Measurements from ENCODE around the gene MAPK10. TPM values are rescaled to one million over a fixed set of nuclear protein-coding genes. Genes with fewer than 3 reads are reported as not detected.

MAPK10 gene
- total RNA-seq, 2 donors from 2014 or later, result not detected

GRCh38 chr4:86250619-86251018 is 109.2 kb downstream of the MAPK10 start:
- H3K27ac Mint-ChIP-seq, result no peak overlapping the region
- no peaks in the 10 kb centered on the region for H3K36me3 Mint-ChIP-seq
- ATAC-seq (no peak), DNase-seq (ENCODE audit: low spot score in 2 of 2) (no peak)
- H3K9me3 Mint-ChIP-seq, result no peaks in the 10 kb centered on the region

DNA sequence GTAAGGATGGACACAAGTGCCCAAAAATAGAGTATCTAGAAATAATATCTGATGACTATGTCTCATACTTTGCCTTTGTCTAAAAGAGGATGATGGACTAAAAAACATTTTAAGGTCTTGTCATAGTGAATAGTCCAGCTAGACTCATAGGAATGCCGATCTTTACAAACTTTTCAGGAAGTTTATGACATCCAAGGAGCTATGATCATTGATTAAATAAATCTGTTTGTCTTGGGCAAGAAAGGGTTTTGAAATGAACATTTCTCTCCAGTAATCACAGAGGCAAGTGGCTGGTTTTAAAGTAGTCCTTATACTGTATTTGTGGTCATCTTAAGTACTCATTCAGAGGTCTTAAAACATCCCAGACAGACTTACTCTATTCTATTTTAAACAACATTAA is 109.8 kb downstream of the MAPK10 start:
- H3K36me3 Mint-ChIP-seq, result no peaks in the 10 kb centered on the region
- no peak for DNase-seq (ENCODE audit: low spot score in 2 of 2)
- H3K27ac Mint-ChIP-seq, result no peak overlapping the region
- H3K9me3 Mint-ChIP-seq, result no peaks in the 10 kb centered on the region
- ATAC-seq, result no peak

DNA sequence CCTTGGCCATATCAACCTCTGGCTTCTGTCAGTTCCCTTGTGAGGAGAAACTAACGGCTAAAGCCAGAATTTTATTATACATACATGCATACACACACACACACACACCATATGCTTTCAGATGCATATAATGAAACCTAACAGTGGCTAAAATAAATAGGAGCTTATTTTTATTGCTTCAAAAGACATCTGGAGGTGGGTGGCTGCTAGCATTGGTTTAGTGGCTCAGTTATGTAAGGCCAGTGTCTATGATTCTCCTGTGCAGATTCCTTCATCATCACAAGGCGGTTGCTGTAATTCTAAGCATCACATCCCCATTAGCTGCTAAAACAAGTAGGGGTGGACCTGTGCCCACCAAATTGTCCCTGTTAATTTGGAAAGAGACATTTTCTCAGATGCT is 110.8 kb downstream of the MAPK10 start:
- H3K27ac Mint-ChIP-seq, result no peak overlapping the region
- H3K36me3 Mint-ChIP-seq, result no peaks in the 10 kb centered on the region
- DNase-seq (ENCODE audit: low spot score in 2 of 2) (no peak), ATAC-seq (no peak)
- H3K9me3 Mint-ChIP-seq, result no peaks in the 10 kb centered on the region

DNA sequence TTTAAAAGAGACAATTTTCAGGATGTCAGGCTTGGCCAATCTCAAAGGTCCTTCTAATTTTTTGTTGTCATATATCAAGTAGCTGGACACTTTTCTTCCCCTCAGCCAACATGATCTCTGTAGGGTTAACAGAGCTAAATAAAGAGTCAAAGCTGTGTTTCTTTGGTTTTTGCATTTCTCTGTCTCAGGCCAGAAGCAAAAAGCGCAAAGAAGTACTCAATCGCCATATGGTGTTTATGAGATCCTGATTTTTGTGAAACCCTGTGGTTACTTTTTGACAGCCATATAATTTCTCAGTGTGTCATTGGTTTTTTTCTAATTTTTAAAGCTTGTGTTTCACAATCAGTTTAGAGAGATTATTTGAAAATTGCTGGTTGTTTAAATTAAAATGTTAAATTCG is 111.9 kb downstream of the MAPK10 start:
- H3K36me3 Mint-ChIP-seq, result peaks cover 0 to 3% of the 10 kb centered on the region in 2 donors
- H3K27ac Mint-ChIP-seq, result no peak overlapping the region
- ATAC-seq, result no peak
- peaks cover 5 to 6% of the 10 kb centered on the region in 2 donors for H3K9me3 Mint-ChIP-seq
- DNase-seq (ENCODE audit: low spot score in 2 of 2), result no peak

GRCh38 chr4:86247320-86247719 is 112.5 kb downstream of the MAPK10 start:
- Mint-ChIP-seq H3K27ac (no peak overlapping the region), H3K9me3 (peaks cover 5 to 7% of the 10 kb centered on the region in 2 donors), H3K36me3 (peaks cover 0 to 4% of the 10 kb centered on the region in 2 donors)
- ATAC-seq, result no peak
- no peak for DNase-seq (ENCODE audit: low spot score in 2 of 2)

- H3K36me3 Mint-ChIP-seq, result peaks cover 0 to 4% of the 10 kb centered on the region in 2 donors
These were observed 116.1 kb downstream of the MAPK10 start for GRCh38 chr4:86243750-86244149.

DNA sequence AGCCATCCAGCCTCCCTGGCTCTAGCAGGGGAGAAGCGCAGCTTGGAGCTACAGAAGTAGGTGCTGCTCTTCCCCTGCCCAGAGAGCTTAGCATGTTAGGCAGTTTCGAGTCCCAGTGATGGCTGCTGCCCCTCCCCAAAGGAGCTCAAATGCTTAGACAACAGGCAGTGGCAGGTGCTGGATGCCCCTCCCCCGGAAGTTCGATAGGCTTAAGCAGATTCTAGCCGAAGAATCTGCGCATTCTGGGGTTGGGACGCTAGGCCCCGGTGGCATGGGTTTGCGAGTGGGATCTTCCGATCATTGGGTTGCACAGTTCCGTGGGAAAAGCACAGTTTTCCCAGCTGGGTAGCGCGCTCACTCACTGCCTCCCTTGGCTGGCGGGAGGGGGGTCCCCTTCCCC is 117.2 kb downstream of the MAPK10 start:
- peaks cover 26 to 44% of the 10 kb centered on the region in 2 donors for H3K9me3 Mint-ChIP-seq
- peaks cover 0 to 4% of the 10 kb centered on the region in 2 donors for H3K36me3 Mint-ChIP-seq
- no peak for DNase-seq (ENCODE audit: low spot score in 2 of 2)
- ATAC-seq, result no peak
- no peak overlapping the region for H3K27ac Mint-ChIP-seq

More at GRCh38 chr4:86243750-86244149, 116.1 kb downstream of the MAPK10 start:
- Mint-ChIP-seq H3K9me3 (peaks cover 22 to 35% of the 10 kb centered on the region in 2 donors), H3K27ac (no peak overlapping the region)
- no peak for DNase-seq (ENCODE audit: low spot score in 2 of 2)
- ATAC-seq, result no peak

GRCh38 chr4:86235549-86235948 is 124.3 kb downstream of the MAPK10 start:
- no peak overlapping the region for H3K27ac Mint-ChIP-seq
- H3K9me3 Mint-ChIP-seq, result peaks cover 17 to 36% of the 10 kb centered on the region in 2 donors
- ATAC-seq (no peak), DNase-seq (ENCODE audit: low spot score in 2 of 2) (no peak)
- no peaks in the 10 kb centered on the region for H3K36me3 Mint-ChIP-seq

- Mint-ChIP-seq H3K27ac (no peak overlapping the region), H3K36me3 (no peaks in the 10 kb centered on the region), H3K9me3 (peaks cover 12 to 18% of the 10 kb centered on the region in 2 donors)
- ATAC-seq (no peak), DNase-seq (ENCODE audit: low spot score in 2 of 2) (no peak)
These were observed 126.2 kb downstream of the MAPK10 start for GRCh38 chr4:86233681-86234080.

- Mint-ChIP-seq H3K9me3 (peaks cover 8 to 13% of the 10 kb centered on the region in 2 donors), H3K36me3 (no peaks in the 10 kb centered on the region), H3K27ac (no peak overlapping the region)
- DNase-seq (ENCODE audit: low spot score in 2 of 2), result no peak
- ATAC-seq, result no peak
These were observed 126.8 kb downstream of the MAPK10 start for GRCh38 chr4:86233090-86233489.

DNA sequence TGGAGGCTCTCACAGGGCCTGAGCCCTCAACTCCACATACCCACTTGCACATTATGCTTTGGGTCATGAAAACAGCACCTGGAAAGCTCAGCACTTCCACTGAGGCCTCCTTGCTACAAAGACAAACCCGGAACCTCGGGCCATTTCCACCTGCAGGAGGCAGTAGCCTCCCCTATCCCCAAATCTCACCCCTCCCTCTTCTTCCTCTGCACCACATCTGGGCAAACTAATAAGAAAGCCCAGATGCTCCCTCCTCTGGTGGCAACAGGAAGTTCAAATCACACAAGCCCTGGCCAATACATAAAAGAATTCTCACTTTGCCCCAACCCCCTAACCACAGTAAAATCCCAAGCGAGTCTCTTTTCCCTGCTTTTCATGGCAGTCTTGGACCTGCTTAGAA is 136.4 kb downstream of the MAPK10 start:
- no peak for ATAC-seq
- Mint-ChIP-seq H3K9me3 (peaks cover 7% of the 10 kb centered on the region in 2 donors), H3K36me3 (no peaks in the 10 kb centered on the region), H3K27ac (no peak overlapping the region)
- no peak for DNase-seq (ENCODE audit: low spot score in 2 of 2)

- Mint-ChIP-seq H3K9me3 (peaks cover 4 to 7% of the 10 kb centered on the region in 2 donors), H3K27ac (no peak overlapping the region), H3K36me3 (no peaks in the 10 kb centered on the region)
- DNase-seq (ENCODE audit: low spot score in 2 of 2) (no peak), ATAC-seq (no peak)
These were observed 138.9 kb downstream of the MAPK10 start for GRCh38 chr4:86221002-86221401.

DNA sequence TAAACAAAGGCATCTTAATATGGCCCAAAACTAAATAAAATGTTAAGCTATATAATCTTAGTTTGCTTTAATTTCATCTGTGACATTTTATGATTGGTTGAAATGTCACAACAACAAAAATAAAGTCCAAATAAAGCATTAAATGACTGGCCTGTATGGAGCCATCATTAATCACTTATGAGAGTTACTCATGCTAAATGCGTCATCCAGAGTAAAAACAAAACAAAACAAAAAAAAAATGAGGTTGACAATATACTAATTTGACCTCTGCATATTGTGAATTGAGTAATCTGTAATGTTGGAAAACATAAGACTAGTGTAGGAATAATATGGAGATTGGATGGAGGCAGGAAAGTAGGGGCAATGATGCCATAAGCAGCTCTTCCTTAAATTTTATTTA is 139.7 kb downstream of the MAPK10 start:
- DNase-seq (ENCODE audit: low spot score in 2 of 2), result no peak
- Mint-ChIP-seq H3K36me3 (peaks cover 0 to 2% of the 10 kb centered on the region in 2 donors), H3K9me3 (peaks cover 4 to 10% of the 10 kb centered on the region in 2 donors), H3K27ac (no peak overlapping the region)
- no peak for ATAC-seq

DNA sequence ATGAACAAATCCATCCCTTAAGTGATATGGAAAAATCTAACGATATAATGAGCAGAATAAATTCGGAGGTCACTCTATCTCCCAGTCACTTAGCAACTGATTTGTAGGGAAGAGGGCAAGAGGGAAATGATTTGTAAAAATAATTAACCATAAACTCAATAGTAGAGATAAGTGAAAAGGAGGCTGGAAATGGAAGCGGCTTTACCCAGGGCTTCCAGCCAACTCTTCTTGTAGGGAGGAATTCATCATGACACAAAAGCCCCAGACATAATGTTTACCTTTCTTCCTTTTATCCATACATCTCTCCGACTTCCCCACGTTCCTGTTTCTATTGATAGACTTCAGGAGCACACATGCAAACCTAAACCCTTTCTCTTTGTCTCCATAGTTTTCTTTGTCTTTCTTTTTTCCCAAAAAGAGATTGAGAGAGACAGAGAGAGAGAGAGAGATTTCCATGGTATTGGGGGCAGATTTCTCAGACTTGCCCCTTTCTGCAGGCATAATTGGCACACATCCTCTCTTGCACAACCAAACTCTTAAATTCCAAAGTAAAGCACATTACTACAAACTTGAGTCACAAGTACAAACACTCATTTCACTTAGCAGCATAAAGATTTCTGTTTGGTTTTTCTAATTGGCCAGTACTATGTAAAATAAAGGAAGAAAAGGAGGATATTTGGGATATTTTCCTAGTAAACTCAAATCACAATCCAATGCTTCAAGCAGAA is 140.9 kb downstream of the MAPK10 start:
- Mint-ChIP-seq H3K36me3 (peaks cover 1 to 9% of the 10 kb centered on the region in 2 donors), H3K9me3 (peaks cover 8 to 13% of the 10 kb centered on the region in 2 donors), H3K27ac (no peak overlapping the region)
- DNase-seq (ENCODE audit: low spot score in 2 of 2), result no peak
- no peak for ATAC-seq

DNA sequence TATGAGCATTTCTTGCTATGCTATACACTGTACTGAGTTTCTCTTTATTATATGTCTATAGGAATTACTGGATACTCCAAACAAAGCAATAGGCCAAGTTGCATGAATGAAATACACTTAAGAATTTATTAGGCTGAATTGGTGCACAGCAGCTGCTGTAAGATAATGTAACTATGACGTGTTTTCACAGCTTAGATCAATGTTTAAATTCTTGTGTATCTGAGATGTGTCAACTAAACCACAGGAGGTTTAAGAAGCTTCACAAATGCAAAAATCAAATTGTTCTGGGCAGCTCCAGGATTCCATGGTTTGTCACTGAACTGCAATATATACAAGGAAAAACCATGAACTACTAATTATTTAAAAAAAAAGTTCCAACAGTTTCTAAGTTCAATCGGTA is 156.7 kb downstream of the MAPK10 start:
- no peaks in the 10 kb centered on the region for H3K36me3 Mint-ChIP-seq
- no peaks in the 10 kb centered on the region for H3K9me3 Mint-ChIP-seq
- no peak for DNase-seq (ENCODE audit: low spot score in 2 of 2)
- no peak overlapping the region for H3K27ac Mint-ChIP-seq
- no peak for ATAC-seq

DNA sequence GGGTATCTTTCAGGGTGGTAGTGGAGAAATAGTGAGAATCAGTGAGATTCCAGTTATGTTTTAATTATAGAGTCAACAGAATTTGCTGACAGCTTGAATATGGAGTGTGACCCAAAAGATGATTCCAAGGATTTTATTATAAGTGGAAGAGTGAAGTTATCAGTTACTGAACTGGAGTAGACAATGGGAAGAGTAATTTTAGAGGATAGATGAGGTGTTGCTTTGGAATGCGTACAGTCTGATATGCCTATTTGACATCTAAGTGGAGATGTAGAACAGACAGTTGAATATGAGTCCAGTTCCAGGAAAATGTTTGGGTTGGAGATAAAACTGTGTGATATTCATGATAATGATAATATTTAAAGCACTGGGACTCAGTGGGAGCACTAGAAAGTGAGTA is 174.2 kb downstream of the MAPK10 start:
- Mint-ChIP-seq H3K27ac (no peak overlapping the region), H3K9me3 (peaks cover 22 to 25% of the 10 kb centered on the region in 2 donors), H3K36me3 (peaks cover 0 to 6% of the 10 kb centered on the region in 2 donors)
- ATAC-seq, result no peak
- DNase-seq (ENCODE audit: low spot score in 2 of 2), result no peak

DNA sequence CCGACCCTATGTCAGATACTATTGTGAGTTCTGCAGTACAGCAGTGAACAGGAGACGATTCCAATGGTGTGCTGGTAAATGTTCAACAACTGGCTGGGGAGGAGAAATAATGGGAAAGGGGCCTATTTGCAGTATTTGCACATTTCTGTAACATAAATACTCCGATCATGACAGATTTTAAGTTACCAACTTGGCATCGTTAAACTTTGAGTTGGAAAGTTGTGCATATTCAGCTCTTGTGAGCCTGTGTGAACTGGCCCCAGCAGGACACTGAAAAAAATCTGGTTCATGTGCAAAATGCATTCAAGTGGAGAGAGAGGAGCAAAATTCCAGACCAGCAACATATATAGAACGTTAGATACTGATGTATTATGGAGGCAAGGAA is 175.0 kb downstream of the MAPK10 start:
- Mint-ChIP-seq H3K9me3 (peaks cover 25 to 27% of the 10 kb centered on the region in 2 donors), H3K27ac (no peak overlapping the region), H3K36me3 (peaks cover 0 to 5% of the 10 kb centered on the region in 2 donors)
- DNase-seq (ENCODE audit: low spot score in 2 of 2) (no peak), ATAC-seq (no peak)

GRCh38 chr4:86184216-86184900 is 175.5 kb downstream of the MAPK10 start:
- Mint-ChIP-seq H3K9me3 (peaks cover 20 to 22% of the 10 kb centered on the region in 2 donors), H3K27ac (no peak overlapping the region), H3K36me3 (peaks cover 0 to 5% of the 10 kb centered on the region in 2 donors)
- no peak for ATAC-seq
- no peak for DNase-seq (ENCODE audit: low spot score in 2 of 2)

Measured in activated naive CD4-positive, alpha-beta T cell treated with anti-CD3 and anti-CD28 coated beads, Interleukin-2, amount 50 U/mL, for 72 hours (primary cell).